ENCODE data around the gene TERT.
"Not testable (repeated sequence)": the region's sequence is repeated elsewhere in the genome, so short reads cannot be mapped to it uniquely, and the experiment has no call there.

Gene TERT

DNA sequence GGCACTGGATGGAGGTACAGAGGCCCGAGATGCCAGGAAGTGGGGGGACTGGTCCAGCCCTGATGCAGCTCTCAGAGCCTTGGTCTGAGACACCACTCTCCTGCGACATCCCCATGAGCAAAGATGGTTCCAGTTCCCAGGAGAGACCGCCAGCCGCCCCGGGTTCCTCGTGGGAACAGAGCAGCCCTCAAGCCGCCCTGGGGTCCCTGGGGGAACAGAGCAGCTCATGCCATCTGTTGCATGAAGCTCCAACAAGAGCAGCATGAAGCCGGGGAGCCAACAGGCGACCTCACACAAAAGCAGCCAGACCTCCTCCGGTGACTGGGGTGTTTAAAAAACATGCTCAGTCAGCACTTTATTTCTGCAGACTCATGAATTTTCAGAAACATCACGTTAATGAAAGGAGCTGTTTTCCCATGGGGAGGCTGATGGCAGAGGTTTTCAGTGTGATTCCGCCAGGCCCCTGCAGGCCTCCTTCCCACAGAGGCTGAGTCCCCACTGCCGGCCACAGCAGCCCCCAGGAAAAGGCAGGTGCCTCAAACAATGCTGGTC lies 63.4 kb downstream of the TERT start:
- DNase-seq: no peak

DNA sequence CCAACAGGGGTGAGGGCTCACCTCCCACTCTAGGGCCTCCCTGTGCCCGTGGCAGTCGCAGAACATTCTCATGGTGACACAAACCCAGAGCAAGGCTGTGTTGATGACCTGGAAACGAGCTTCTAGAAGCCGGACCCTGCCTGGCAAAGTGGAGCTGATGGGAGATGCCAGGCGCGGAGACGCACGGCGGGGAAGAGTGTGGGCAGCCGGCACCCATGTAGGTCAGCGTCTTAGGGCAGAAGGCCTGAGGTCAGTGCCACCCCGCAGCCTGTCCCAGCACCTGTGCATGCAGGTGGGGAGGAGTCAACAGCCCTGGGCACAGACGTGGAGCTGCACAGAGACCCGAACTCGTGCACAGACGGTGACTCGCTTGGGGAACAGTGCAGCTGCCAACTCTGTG lies 64.3 kb downstream of the TERT start:
- DNase-seq: no peak

DNA sequence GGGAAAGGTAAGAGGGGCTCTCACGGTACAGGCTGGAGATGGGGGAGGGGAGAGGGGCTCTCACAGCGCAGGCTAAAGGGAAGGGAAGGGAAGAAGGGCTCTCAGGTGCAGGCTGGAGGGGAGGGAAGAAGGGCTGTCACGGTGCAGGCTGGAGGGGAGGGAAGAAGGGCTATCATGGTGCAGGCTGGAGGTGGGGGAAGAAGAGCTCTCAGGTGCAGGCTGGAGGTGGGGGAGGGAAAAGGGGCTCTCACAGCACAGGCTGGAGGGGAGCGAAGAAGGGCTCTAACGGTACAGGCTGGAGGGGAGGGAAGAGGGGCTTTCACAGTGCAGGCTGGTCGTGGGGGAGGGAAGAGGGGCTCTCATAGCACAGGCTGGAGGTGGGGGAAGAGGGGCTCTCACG lies 65.0 kb downstream of the TERT start:
- no peak for DNase-seq

DNA sequence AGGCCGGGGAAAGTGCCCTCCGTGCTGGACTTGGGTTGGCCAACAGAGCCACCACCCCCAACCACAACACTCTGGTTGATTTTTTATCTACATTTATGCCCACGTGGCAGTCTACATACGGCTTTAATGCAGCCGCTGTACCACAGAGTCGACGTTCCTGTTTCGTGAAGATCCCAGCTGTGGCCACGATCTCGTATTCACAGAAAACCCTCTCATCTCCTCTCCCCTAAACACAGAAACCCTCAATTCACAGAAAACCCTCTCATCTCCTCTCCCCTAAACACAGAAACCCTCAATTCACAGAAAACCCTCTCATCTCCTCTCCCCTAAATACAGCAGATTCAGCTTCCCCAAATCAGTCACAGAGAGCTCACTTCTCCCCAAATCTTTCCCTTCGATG lies 65.8 kb downstream of the TERT start:
- DNase-seq: not testable (repeated sequence)

DNA sequence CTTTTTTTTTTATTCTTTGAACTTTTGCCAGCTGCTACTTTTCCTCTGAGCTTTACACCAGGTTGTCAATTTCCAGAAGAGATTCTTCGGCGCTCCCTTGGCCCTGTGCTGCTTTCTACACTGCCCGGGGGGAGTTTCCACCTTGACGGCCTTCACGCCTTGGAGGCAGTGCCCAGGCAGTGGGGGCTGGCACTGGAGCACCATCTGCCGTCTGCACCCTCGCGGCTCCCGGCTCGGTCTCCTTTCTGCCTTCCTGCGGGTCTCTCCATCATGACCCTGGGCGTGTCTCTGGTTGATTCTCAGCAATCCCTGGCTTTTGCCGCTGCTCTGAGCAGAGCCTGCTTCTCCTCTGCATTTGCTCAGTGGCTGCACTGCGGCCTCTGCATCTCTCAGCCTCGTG lies 66.7 kb downstream of the TERT start:
- DNase-seq: no peak

DNA sequence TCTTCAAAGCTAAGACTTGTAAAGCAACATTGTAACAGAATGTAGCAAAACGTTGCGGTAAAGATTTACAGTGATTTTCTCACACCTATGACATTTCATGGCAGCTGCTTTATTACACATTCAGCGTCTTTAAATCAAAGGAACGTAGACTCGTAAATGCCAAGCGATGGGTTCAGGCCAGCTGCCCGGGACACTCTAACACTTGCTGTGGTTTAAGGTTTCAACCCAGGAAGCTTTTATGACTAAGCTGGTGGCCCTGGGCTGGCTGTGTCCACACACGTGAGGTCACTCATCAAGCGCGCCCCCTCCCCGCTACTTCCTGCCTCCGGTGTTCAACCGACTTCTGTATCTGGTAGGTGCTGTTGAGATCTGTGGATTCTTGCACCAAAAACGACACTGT lies 67.2 kb downstream of the TERT start:
- no peak for DNase-seq

DNA sequence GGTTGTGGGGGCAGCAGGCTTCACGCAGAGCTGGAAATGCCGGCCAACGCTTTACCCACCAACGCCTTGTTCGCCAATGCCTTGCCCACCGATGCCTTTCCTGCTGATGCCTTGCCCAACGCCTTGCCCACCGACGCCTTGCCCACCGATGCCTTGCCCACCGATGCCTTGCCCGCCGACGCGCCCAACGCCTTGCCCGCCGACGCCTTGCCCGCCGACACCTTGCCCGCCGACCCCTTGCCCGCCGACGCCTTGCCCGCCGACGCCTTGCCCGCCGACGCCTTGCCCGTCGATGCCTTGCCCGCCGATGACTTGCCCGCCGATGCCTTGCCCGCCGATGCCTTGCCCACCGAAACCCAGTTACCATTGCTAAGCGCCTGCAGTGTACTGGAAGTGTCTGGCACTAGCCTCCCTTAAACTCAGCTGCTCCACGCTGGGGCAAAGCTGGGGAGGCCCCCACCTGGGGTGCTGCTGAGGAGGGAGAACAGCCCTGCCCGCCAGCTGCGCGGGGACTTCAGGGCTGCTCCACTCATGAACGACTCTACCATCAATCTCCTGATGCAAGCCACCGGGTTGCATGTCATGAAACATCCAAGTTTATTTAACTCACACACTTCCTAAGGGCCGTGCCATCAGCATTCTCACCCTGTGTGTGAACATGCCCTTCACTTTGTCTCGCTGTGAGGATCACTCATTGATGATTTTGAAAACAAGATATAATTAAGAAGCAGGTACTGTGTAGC lies 67.9 kb downstream of the TERT start:
- DNase-seq: no peak

DNA sequence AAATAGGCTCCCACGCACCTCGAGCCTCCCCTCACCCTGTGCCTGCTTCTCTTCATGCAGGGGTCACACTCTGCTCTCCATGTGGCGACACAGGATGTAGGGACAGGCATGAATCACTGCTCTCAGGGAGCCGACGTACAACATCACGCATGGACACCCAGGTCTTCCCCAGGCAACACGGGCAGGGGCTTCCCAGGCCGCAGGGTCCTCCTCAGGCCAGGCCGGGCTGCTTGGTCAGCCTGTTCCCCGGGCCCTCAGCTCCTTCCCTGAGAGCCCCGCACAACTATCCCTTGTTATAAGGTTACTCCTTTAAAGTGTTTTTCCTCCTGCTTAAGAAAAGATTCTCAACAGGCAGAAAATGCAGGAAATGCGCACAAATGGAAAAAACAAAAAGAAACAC lies 68.6 kb downstream of the TERT start:
- no peak for DNase-seq

DNA sequence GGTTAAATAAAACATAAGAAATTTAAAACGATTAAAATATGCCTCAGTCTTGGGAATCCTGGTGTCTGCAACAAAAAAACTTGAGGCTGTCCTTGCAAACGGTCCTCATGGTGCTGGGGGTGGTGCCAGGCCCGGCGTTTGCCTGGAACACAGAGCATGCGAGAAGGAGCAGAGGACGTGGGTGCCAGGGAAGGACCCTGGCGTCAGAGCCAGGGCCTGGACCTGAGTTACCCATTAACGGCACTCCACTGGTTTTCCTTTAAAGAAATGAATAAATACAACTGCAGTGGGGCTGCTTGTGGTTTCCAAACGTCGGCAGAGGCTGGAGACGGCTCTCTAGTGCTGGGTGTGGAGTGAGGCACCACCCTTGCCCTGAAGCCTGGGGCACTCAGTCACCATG lies 69.8 kb downstream of the TERT start, which contains the start of gene SLC6A18:
Gene SLC6A18, plus strand, starts transcription at position 301 of the 400 bp plus-strand sequence. Its CDS starts 97 bp downstream, at position 398.
- DNase-seq: no peak

DNA sequence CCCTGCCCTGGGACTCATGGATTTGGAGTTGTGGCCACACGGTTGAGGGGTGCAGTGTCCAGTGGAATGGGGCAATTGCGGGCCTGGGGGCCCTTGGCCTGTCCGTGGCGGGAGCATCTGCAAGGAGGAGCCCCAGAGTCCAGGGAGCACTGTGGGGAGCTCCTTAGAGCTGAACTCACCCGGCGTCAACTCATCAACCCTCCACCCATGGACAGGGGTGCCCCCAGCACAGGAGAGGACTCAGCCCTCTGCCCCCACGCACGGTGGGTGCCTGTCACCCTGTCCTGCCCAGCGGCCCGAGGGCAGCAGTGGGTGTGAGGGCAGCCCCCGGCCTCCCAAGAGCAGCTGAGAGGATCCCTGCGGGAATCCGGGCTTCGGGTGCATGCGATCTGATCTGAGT lies 70.2 kb downstream of the TERT start:
- no peak for DNase-seq

DNA sequence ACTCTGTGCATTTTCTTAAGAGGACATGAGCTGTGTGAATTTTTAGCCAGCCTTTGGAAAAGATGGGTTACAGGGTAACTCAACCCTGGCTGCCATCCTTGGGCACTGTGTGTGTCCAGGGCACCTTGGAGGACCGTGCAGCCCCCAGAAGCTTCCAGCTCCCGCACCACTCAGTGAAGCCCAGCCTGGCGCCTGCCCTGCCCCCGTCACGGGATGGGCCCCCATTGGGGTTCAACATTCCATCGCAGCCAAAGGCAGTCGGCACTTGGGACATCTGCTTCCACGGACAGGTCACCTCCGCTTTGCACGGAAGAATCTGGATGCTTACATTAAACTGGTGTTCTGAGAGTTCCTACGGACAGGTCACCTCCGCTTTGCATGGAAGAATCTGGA lies 71.6 kb downstream of the TERT start:
- DNase-seq: no peak

DNA sequence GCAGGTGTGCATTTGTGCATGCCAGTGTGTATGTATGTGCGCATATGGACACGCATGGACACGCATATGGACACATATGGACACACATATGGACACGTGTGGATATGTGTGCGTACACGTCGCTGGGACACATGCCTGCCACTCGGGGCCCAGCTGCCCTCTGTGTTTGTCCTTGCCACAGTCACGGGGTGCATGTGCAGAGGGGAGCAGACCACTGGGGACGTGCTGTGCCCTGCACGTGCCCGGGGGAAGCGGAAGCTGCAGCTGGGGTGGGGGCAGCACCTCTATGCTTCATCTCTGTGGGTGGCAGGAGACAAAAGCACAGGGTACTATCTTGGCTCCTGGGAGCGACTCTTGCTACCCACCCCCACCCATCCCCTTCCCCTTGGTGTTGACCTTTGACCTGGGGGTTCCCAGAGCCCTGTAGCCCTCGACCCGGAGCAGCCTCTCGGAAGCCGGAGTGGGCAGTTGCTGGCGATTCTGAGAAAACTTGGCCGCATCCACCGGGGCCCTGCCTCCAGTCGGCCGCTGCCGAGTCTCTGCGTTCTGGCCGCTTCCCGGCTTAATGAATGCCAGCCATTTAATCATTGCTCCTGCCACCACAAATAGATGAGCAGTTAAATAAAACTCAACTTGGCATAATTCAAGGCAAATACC lies 72.1 kb downstream of the TERT start:
- no peak for DNase-seq

DNA sequence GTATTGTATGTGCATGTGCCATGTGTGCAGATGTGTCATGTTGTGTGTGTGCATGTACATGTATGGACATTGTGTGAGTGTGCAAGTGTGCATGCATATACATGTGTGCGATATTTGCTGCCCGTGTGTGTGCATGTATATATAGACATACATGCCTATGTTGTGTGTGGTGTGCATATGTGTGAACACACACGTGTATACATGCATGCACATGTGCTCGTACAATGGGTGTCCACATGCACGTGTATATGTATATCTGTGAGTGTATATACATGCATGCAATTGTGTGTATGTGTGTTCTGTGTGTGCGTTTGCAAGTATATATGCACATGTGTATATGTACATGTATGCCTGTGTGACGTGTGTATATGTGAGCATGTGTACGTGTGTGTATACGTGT lies 72.7 kb downstream of the TERT start:
- no peak for DNase-seq

DNA sequence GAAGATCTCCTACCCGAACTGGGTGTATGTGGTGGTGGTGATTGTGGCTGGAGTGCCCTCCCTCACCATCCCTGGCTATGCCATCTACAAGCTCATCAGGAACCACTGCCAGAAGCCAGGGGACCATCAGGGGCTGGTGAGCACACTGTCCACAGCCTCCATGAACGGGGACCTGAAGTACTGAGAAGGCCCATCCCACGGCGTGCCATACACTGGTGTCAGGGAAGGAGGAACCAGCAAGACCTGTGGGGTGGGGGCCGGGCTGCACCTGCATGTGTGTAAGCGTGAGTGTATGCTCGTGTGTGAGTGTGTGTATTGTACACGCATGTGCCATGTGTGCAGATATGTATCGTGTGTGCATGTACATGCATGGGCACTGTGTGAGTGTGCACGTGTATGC lies 73.1 kb downstream of the TERT start:
- DNase-seq: no peak

DNA sequence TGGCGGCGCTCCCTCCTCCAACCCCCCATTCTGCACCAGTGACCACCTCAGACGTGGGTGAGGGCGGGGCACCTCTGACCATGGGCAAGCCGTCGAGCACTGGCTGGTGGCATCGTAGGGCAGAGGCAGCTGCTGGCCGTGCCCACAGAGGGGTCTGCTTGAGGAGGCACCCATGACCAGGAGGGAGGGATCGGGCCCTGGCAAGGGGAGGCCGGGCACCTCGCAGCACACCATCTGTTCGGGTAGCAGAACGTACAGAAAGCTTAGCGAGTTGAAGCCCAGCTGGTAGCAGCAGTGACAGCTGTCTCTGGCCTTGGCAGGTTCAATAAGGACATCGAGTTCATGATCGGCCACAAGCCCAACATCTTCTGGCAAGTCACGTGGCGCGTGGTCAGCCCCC lies 74.0 kb downstream of the TERT start:
- DNase-seq: no peak

DNA sequence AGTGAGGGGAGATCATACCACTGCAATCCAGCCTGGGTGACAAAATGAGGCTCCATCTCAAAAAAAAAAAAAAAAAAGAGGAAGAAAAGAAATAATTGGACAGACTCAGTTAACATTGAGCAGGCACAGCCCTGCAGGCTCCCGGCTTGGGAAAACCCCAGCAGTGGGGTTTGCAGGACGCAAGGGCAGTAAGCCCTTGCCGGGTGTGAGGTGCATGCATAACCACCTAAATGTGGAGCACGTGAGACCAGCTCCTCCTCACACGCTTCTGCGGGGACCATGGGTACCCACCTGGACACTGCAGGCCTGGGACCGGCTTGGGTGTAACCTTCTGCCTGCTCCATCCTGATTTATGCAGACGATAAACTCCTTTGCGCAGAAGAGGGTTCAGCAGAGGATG lies 74.5 kb downstream of the TERT start:
- no peak for DNase-seq

DNA sequence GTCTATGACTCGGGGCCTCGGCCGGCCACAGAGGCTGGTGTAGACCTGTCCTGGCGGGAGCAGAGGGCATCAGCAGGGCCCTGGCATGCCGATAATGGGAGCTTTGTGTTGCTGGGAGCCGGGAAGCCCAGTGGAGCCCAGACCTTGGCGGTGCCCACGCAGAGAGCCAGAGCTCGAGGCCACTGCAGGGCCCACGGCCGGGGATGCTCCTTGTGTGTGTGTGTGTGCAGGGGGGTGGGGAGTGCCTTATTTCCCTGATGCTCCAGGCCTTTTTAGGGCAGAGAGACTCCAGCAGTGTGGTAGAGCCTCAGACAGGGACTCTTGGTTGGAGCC lies 75.1 kb downstream of the TERT start:
- DNase-seq: no peak

DNA sequence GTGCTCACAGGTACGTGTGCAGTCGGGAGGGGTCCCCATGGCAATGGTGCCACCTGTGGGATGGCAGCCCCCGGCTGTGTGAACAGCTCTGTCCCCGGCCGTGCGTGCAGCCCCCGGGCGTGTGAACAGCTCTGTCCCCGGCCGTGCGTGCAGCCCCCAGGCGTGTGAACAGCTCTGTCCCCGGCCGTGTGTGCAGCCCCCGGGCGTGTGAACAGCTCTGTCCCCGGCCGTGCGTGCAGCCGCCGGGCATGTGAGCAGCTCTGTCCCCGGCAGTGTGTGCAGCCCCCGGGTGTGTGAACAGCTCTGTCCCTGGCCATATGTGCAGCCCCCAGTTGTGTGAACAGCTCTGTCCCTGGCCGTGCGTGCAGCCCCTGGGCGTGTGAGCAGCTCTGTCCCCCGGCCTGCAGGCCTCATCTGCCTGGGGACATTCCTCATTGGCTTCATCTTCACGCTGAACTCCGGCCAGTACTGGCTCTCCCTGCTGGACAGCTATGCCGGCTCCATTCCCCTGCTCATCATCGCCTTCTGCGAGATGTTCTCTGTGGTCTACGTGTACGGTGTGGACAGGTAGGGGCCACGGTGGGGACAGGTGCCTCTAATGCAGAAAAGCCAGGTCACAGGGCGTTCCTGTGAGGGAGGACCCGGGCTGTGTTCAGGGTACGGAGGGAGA lies 75.6 kb downstream of the TERT start:
- no peak for DNase-seq

DNA sequence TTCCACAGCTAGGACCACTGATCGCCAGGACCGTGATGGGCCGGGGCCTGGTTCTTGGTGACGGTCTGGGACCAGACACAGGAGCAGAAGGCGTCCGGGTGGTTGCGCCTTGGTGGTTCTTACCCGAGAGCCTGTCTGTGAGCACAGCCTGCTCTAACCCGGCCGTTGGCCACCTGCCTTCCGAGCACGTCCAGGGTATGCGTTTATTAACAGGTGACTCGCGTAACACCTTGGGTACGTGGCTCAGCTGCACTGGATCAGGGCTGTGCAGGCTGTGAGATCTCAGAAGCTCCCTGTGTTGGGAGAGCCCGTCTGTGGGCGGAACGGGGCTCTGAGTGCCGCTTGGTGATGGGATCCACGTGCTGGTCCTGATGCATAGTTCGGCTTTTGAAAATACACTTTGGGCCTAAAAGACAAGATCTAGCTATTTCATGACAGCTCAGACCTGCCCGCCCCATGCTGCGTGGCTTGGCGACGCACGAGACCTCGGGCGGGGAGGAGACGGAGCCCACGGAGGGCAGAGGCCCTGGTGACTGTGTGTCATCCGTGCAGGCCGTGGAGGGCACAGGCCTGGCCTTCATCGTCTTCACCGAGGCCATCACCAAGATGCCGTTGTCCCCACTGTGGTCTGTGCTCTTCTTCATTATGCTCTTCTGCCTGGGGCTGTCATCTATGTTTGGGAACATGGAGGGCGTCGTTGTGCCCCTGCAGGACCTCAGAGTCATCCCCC lies 76.4 kb downstream of the TERT start:
- DNase-seq: no peak

DNA sequence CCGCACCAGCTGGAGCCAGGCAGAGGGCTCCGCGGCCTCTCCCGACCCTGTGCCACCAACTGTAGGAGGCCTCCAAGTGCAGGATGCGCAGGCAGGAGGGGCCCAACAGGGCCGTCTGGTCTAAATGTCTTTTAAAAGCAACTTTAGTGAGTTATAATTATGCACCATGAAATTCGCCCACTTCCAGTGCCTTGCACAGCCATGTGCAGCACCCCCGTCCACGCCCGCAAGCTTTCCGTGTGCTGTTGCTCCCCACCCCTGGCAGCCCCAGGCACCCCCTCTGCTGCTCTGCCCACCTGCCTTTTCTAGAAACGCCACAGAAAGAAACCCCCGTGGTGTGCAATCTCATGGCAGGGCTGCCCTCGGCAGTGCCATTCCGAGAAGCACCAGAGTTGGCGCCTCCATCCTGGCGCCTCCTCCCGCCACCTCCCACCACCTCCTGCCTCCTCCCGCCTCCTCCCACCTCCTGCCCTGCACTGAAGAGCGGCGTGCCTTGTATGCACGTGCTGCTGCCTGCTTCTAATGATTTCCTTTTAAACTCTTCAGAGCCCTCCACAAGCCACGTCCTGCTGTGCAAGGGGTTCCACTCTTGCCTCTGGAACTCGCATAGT lies 77.2 kb downstream of the TERT start:
- no peak for DNase-seq

DNA sequence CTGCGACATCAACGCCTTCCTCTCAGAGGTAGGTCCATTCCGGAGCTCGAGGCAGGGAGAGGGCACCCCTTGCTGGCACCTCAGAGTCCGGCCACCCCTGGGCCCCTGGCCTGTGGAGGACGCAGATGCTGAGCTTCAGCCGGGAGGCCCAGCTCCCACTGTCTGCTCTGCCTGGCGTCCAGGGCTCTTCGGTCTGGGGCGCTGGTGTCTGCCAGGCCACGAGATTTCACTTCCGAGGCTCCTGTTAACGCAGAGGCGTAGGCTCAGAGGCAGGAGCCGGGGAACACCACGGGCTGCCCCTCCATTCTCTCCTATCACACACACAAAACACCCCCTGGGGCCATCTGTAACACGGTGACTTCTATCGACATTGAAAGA lies 78.0 kb downstream of the TERT start:
- DNase-seq: no peak

DNA sequence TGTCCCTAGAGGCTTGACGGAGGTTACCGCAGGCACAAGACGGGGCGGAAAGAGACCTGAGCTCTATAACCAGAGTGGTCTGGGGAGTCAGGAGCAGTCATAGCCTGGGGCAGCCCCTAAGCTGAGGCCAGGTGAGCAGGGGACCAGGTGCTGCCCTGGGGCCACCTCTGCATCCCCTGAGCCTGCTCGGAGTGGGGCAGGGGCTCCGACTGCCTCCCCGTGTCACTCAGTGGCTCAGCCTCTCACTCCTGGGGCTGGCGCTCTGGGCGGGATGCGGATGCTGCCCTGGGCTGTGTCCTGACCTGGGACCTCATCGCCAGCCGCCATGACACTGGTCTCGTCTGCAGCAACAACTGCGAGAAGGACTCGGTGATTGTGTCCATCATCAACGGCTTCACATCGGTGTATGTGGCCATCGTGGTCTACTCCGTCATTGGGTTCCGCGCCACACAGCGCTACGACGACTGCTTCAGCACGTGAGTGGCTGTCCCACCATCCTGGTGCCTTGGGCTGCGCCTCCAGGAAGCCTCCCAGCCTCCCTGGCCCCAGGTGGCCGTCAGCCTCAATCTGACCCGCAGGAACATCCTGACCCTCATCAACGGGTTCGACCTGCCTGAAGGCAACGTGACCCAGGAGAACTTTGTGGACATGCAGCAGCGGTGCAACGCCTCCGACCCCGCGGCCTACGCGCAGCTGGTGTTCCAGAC lies 78.5 kb downstream of the TERT start:
- DNase-seq: no peak

Measured in inflammatory macrophage treated with lipopolysaccharide for 4 hours (primary cell).